NCI-H1417 (cell line): ENCODE measurements around the gene RERE.
A peak's percentile ranks its signal among the peaks of the same experiment; 100 is the strongest.

Source experiments
- DNase-seq, 3 experiments: peaks; one replicate each; lab custom pipeline; 2025; lab: John Stamatoyannopoulos, UW

The RERE gene

DNA sequence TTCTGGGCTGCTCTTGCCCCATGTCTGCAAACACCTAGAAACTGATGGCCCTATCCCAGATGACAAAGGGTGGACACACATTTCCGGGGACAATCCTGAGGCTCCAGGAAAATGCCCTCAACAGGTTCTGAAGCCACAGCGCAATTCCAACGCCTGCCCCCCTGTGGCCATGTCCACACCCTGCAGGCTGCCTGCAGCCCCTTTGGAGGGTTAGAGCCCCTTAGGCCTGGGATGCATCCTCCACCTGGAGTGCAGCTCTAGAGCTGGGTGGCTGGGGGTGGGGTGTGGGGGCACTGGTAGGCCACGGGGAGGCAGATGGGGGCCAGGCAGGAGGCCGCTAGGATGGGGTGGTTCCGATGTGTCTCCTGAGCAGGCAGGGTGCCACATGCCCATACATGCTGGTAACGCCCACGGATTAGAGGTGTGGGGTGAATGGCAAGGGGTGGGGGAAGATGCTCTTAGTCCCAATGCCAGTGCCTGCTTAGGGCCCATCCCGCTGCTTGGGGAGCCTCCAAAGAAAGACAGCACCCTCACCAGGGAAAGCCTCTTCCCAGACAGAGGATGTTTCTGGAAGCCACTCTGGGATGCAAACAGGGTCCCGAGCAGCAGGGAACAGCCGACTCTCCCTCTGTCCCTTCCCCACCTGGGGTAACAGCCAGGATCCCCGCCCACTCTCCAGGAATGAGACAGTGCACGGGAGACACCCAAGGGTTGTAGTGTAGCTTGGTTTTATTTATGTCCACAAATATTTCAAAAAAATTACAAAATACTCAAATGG, 465.6 kb downstream of the RERE start:
- peak in 1 of 3 experiments; percentile 6 for DNase-seq

- no peak for DNase-seq
These were observed 466.3 kb downstream of the RERE start for GRCh38 chr1:8350914-8351684.

DNA sequence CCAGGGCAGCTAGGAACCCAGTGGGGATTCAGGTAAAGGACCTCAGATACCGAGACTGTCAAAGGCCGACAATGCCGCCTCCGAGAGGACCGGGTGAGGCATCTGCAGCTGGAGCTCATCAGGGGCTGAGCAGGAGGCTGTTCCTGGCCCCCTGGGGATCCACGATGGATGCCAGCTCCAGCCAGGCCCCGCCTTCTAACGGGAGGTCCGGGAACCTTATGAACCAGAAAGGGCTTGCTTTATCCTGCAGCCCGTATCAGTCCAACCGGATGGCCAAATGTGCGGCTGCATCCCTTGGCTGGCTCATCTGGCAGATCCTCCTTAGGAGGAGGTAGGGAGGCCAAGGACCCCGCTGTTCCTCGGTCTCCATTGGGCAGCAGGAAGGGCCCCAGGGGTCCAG, 467.5 kb downstream of the RERE start:
- DNase-seq, result peak in 1 of 3 experiments; percentile 10

- no peak for DNase-seq
These were observed 468.0 kb downstream of the RERE start for GRCh38 chr1:8349473-8349865.

GRCh38 chr1:8348777-8349472, 468.5 kb downstream of the RERE start:
- DNase-seq, result peak; percentile 45 to 64 (median 61)

GRCh38 chr1:8348047-8348776, 469.2 kb downstream of the RERE start:
- no peak for DNase-seq

GRCh38 chr1:8347635-8348034, 469.8 kb downstream of the RERE start:
- DNase-seq, result peak in 2 of 3 experiments; percentile 51 to 68

DNA sequence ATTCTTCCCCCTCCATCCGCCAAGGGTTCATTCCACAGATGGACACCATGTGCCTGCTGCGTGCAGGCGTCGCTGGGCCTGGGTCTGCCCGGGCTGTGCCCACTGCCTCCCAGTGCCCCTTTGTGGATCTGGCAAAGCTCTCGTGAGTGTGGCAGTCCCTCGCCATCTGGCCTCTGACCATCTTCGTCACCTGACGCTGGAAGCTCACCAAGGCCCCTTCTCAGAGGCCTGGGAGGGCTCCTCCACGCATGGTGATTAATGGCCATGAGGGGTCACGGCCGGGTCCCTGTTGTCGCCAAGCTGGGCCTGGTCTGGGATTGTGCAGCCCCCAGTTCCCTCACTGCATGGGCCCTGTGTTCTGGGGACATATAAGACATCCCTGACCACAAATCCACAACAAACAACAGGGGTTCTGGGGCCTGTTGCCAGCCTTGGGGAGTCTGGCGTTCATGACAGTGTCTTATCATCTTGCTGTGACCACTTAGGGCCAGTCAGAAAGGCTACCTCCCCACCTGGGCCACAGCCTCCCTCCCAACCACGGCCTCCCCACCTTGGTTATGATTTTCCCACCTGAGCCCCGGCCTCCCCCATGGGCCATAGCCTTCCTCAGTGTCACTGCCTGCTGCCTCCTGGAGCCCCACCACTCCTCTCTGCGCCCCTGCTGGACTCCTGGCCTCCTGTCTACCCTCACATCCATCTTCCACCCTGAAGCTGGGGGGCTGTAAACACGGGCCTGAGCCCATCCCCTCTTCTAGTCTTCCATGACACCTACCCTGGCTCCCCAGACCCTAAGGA, 471.6 kb downstream of the RERE start:
- no peak for DNase-seq

GRCh38 chr1:8344893-8345507, 472.4 kb downstream of the RERE start:
- DNase-seq, result no peak

- DNase-seq, result no peak
These were observed 473.9 kb downstream of the RERE start for GRCh38 chr1:8343464-8344001.

- DNase-seq, result no peak
These were observed 474.4 kb downstream of the RERE start for GRCh38 chr1:8343044-8343443.

- no peak for DNase-seq
These were observed 475.1 kb downstream of the RERE start for GRCh38 chr1:8342325-8342724.

DNA sequence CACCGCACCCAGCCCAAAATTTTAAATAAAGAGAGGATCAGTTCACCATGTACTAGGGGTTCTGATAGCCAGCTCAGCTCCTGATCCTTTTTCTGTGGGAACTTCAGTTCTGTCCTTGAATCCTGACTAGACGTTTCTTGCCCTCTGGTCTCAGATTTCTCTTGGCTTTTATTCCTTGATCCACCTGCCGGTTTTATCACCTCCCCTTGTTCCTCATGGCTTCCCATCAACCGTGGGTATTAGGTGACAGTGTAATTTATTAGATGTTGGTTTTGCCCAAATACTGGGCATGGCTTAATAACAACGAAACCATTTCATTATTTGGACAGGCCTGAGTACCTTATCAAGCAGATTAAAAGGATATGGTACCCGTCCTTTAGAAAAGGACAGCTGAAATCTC, 477.0 kb downstream of the RERE start:
- no peak for DNase-seq

DNA sequence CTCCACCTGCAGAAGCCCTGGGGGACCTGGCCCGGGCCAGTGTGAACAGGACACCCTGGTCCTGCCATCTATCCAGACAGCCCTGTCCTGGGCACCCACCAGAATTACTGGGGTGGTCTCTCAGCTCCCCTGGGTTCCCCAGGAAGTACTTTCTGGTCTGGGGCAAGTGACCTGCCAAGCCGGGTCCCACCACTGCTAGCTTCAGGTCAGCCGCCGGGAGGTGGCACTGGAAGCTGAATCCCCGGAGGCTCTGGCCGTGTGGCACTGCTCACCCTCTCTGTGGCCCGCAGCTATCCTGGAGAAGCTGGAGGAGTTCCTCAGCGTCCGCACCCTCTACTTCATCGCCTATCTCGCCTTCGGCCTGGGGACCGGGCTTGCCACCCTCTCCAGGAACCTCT, 478.2 kb downstream of the RERE start:
- DNase-seq, result no peak

- DNase-seq, result no peak
These were observed 478.8 kb downstream of the RERE start for GRCh38 chr1:8338526-8339202.

- no peak for DNase-seq
These were observed 479.5 kb downstream of the RERE start for GRCh38 chr1:8337776-8338525.

- DNase-seq, result no peak
These were observed 482.2 kb downstream of the RERE start for GRCh38 chr1:8335246-8335645.

DNA sequence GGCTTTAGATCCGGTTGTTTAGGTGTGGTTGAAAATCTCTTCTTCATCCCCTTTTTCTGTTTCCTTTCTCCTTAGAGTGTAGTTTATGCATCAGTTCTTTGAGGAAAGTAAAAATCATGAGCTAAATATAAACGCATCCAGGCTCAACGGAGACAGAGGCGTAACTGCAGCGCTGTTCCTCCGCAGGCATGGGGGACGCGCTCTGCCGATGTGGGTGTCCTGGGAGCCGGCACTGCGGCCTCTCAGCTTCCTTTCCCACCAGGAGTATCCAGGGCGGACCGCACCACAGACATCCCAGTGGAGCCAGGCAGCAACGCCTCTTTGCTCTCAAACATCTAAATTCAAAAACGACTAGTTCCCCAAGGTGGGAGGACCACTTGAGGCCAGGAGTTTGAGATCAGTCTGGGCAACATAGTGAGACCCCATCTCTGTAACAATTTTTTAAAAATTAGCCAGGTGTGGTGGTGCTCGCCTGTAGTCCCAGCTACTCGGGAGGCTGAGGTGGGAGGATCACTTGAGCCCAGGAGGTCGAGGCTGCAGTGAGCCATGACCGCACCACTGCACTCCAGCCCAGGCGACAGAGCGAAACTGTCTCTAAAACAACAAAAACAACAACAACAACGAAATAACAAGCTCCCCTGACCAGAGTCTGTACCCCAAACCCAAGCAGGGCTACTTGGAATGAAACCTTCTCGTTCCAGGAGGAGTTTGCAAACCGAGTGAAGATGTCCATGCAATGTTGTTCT, 483.2 kb downstream of the RERE start:
- DNase-seq, result no peak
